ENCODE data around the gene SPACA6. TPM values are rescaled to one million over a fixed set of nuclear protein-coding genes. Genes with fewer than 3 reads are reported as not detected.

SPACA6 gene
- total RNA-seq, 1 experiment from 2014 or later, result 10.7 TPM

GRCh38 chr19:51692468-51692867 lies 662 bp upstream of the SPACA6 start:
- no peaks in the 10 kb centered on the region for H3K27me3 ChIP-seq (replicated peaks)
- no peak overlapping the region for H3K4me3 ChIP-seq
- no peaks in the 10 kb centered on the region for H3K9me3 ChIP-seq (replicated peaks)
- no peak overlapping the region for H3K27ac ChIP-seq
- peaks cover 54% of the 10 kb centered on the region for H3K36me3 ChIP-seq
- no peak for DNase-seq (ENCODE audit: low read depth in 1 of 2, low spot score in 2 of 2)
- H3K4me1 ChIP-seq (replicated peaks), result peaks cover 24% of the 10 kb centered on the region

DNA sequence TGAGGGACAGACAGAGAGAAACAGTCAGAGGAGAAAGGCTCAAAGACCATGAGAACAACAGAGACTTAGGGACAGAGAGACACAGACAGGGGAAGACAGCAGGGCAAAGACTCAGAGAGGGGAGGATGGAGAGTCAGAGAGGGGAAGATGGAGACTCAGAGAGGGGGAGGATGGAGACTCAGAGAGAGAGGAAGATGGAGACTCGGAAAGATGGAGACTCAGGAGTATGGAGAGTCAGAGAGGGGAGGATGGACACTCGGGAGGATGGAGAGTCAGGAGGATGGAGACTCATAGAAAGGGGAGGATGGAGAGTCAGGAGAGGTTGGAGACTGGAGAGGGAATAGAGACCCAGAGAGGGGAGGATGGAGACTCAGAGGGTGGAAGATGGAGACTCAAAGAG lies 689 bp downstream of the SPACA6 start:
- no peak overlapping the region for H3K4me3 ChIP-seq
- no peaks in the 10 kb centered on the region for H3K27me3 ChIP-seq (replicated peaks)
- H3K36me3 ChIP-seq, result peaks cover 68% of the 10 kb centered on the region
- H3K4me1 ChIP-seq (replicated peaks), result peaks cover 13% of the 10 kb centered on the region
- H3K27ac ChIP-seq, result no peak overlapping the region
- no peaks in the 10 kb centered on the region for H3K9me3 ChIP-seq (replicated peaks)
- no peak for DNase-seq (ENCODE audit: low read depth in 1 of 2, low spot score in 2 of 2)

DNA sequence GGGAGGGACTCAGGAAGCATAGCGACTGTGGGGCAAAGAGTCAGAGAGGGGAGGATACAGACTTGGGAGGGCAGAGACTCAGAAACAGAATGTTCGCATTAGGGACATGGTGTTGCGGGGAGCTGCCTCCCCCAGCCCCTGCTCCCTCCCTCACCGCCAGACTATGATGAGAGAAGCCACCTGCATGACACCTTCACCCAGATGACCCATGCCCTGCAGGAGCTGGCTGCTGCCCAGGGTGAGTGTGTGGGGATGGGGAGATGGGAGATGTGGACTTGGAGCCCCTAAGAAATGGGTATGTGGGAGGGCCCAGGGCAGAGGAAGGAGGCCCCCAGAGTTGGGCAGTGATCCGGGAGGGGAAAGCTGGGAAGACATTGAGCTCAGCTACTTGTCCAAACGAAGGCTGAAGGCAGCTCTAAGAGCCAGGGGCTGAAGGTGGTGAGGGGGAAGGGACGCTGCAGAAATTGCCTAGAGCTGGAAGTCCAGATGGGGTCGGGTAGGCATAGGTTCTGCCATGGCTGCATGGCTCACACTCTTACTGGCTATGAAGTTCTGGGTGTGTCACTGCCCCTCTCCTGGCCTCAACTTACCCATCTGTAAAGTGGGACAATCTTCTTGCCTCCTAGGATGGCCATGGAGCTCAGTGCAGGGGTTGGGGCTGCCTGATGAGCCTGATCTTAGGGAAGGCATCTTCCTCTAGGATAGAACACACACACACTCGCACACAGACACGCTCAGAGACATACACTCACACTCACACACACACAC lies 1.4 kb downstream of the SPACA6 start:
- H3K27ac ChIP-seq, result no peak overlapping the region
- H3K4me3 ChIP-seq, result no peak overlapping the region
- no peaks in the 10 kb centered on the region for H3K9me3 ChIP-seq (replicated peaks)

DNA sequence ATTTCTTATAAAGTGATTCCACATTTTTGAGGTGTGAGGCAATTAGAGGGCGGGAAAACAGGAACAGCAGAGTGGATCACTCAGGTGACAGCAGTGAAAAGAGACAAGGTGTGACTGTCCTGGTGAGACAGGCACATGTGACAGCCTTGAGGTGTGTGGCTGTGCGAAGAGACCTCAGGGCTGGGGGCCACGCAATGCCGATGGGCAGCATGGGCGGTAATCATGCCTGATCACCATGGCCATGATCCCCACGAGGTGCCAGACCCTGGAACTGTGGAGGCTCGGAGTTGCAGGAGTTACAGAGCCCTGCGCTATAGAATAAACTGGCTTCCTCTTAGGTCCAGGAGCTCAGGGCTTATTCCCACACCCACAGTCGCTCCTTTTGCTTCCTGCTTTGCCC lies 2.0 kb downstream of the SPACA6 start:
- no peaks in the 10 kb centered on the region for H3K9me3 ChIP-seq (replicated peaks)
- no peak overlapping the region for H3K4me3 ChIP-seq
- no peak for DNase-seq (ENCODE audit: low read depth in 1 of 2, low spot score in 2 of 2)
- no peak overlapping the region for H3K27ac ChIP-seq
- H3K36me3 ChIP-seq, result peaks cover 81% of the 10 kb centered on the region
- peaks cover 13% of the 10 kb centered on the region for H3K4me1 ChIP-seq (replicated peaks)
- H3K27me3 ChIP-seq (replicated peaks), result no peaks in the 10 kb centered on the region

More for the DNA sequence above, 1.4 kb downstream of the SPACA6 start:
- Histone ChIP-seq H3K4me1 (replicated peaks) (peaks cover 13% of the 10 kb centered on the region), H3K27me3 (replicated peaks) (no peaks in the 10 kb centered on the region), H3K36me3 (peaks cover 75% of the 10 kb centered on the region)
- no peak for DNase-seq (ENCODE audit: low read depth in 1 of 2, low spot score in 2 of 2)

- DNase-seq (ENCODE audit: low read depth in 1 of 2, low spot score in 2 of 2), result peak in 1 of 2 experiments; percentile 27
- H3K4me1 ChIP-seq (replicated peaks), result peaks cover 7% of the 10 kb centered on the region
- no peaks in the 10 kb centered on the region for H3K27me3 ChIP-seq (replicated peaks)
- H3K9me3 ChIP-seq (replicated peaks), result no peaks in the 10 kb centered on the region
- H3K4me3 ChIP-seq, result no peak overlapping the region
- no peak overlapping the region for H3K27ac ChIP-seq
- peaks cover 83% of the 10 kb centered on the region for H3K36me3 ChIP-seq
These were observed 2.7 kb downstream of the SPACA6 start for GRCh38 chr19:51695702-51696315.

- Histone ChIP-seq H3K36me3 (peaks cover 91% of the 10 kb centered on the region), H3K27me3 (replicated peaks) (no peaks in the 10 kb centered on the region), H3K9me3 (replicated peaks) (no peaks in the 10 kb centered on the region), H3K4me1 (replicated peaks) (no peaks in the 10 kb centered on the region; the same call in 1 of the 2 replicates), H3K27ac (no peak overlapping the region), H3K4me3 (no peak overlapping the region)
- peak in 1 of 2 experiments; percentile 24 for DNase-seq (ENCODE audit: low read depth in 1 of 2, low spot score in 2 of 2)
These were observed 3.5 kb downstream of the SPACA6 start for GRCh38 chr19:51696606-51697005.

GRCh38 chr19:51697169-51697776 lies 4.1 kb downstream of the SPACA6 start:
- Histone ChIP-seq H3K9me3 (replicated peaks) (no peaks in the 10 kb centered on the region), H3K36me3 (peaks cover 97% of the 10 kb centered on the region), H3K4me1 (replicated peaks) (no peaks in the 10 kb centered on the region)

GRCh38 chr19:51698296-51698695 lies 5.2 kb downstream of the SPACA6 start:
- DNase-seq (ENCODE audit: low read depth in 1 of 2, low spot score in 2 of 2), result no peak
- H3K36me3 ChIP-seq, result peaks cover 98% of the 10 kb centered on the region

More at GRCh38 chr19:51697169-51697776, 4.1 kb downstream of the SPACA6 start:
- no peaks in the 10 kb centered on the region for H3K27me3 ChIP-seq (replicated peaks)
- peak in 1 of 2 experiments; percentile 32 for DNase-seq (ENCODE audit: low read depth in 1 of 2, low spot score in 2 of 2)
- no peak overlapping the region for H3K27ac ChIP-seq
- no peak overlapping the region for H3K4me3 ChIP-seq

DNA sequence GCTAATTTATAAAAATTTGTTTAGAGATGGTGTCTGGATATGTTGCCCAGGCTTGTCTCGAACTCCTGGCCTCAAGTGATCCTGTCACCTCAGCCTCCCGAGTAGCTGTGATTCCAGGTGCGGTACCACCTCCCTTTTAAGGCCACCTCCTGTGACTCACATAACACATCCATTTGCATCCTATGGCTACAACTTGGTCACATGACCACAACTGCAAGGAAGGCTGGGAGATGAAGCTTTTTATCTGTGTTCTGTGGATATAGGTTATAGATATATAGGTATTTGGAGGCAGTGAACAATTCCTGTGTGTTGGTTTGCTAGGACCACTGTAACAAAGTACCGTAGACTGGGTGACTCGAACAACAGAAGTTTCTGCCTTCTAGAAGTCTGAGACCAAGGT lies 6.0 kb downstream of the SPACA6 start:
- H3K27me3 ChIP-seq (replicated peaks), result no peaks in the 10 kb centered on the region
- H3K9me3 ChIP-seq (replicated peaks), result no peaks in the 10 kb centered on the region
- no peak for DNase-seq (ENCODE audit: low read depth in 1 of 2, low spot score in 2 of 2)
- H3K36me3 ChIP-seq, result peaks cover 93% of the 10 kb centered on the region
- no peak overlapping the region for H3K4me3 ChIP-seq
- no peak overlapping the region for H3K27ac ChIP-seq
- H3K4me1 ChIP-seq (replicated peaks), result no peaks in the 10 kb centered on the region

More at GRCh38 chr19:51698296-51698695, 5.2 kb downstream of the SPACA6 start:
- H3K4me3 ChIP-seq, result no peak overlapping the region
- H3K27ac ChIP-seq, result no peak overlapping the region
- H3K9me3 ChIP-seq (replicated peaks), result no peaks in the 10 kb centered on the region
- no peaks in the 10 kb centered on the region for H3K27me3 ChIP-seq (replicated peaks)
- H3K4me1 ChIP-seq (replicated peaks), result no peaks in the 10 kb centered on the region

GRCh38 chr19:51701468-51702100 lies 8.5 kb downstream of the SPACA6 start:
- H3K36me3 ChIP-seq, result peaks cover 93% of the 10 kb centered on the region

DNA sequence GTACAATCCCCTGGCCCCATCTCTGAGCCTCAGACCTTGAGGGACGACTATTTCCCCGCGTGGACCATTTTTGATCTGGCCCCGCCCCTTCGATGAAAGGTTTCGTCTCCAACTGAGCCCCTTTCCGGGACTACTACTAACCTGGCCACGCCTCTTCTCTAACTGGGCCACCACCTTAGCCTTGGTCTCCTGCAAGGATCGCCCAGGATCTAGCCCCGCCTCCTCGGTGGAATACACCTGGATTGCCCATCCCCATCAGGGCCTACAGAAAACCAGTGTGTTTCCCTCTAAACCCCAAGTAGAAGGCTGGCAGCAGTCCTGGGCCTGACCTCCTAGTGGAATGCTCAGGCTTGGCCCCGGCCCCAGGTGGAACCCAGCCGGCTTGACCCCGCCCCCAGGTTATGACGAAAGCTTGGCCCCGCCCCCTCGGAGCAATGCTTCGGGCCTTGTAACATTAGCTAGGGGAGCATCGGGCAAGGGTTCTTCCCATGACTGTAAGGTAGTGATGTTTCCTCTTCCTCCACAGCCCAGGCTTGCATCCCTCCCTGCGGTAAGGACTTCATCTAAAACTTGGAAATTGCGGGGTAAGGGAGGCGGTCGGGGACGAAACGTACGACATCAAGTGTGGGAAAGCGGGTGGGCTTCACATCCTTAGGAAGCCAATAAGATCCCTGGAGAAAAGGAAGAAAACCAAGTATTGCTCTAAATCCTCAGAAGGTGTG lies 9.1 kb downstream of the SPACA6 start:
- DNase-seq (ENCODE audit: low read depth in 1 of 2, low spot score in 2 of 2), result no peak
- Histone ChIP-seq H3K9me3 (replicated peaks) (no peaks in the 10 kb centered on the region), H3K4me1 (replicated peaks) (peaks cover 6% of the 10 kb centered on the region; the same call in 1 of the 2 replicates), H3K27ac (no peak overlapping the region), H3K27me3 (replicated peaks) (no peaks in the 10 kb centered on the region), H3K4me3 (no peak overlapping the region), H3K36me3 (peaks cover 90% of the 10 kb centered on the region)

More at GRCh38 chr19:51701468-51702100, 8.5 kb downstream of the SPACA6 start:
- Histone ChIP-seq H3K27me3 (replicated peaks) (no peaks in the 10 kb centered on the region), H3K27ac (no peak overlapping the region), H3K9me3 (replicated peaks) (no peaks in the 10 kb centered on the region), H3K4me3 (no peak overlapping the region), H3K4me1 (replicated peaks) (peaks cover 6% of the 10 kb centered on the region; the same call in 1 of the 2 replicates)
- DNase-seq (ENCODE audit: low read depth in 1 of 2, low spot score in 2 of 2), result no peak

DNA sequence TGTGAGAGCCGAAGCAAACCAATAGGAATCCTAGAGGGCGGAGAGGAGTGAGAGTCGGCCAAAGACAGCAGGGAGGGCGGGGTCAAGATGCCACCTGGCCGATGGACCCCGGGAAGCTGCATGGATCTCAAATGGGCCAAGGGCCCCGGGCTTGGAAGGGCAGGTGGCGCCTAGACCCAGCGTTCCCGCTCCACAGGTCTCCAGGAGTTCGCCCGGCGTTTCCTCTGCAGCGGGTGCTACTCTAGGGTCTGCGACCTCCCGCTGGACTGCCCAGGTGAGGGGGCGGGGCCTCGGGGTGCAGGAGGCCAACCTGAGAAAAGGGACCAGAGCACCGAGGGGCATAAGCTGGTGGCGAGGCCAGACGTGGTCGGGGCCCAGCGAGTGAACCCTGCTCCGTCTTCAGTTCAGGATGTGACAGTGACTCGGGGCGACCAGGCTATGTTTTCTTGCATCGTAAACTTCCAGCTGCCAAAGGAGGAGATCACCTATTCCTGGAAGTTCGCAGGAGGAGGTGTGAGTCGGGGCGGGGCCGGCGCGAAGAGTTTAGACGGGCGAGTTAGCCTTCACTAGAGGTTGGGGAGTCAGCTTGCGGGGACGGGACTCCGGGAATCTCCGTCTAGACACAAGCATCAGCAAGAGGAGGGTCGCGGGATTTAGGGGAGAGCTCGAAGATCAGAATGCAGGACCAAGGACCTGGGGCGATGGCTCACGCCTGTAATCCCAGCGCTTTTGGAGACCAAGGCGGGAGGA lies 9.9 kb downstream of the SPACA6 start:
- DNase-seq (ENCODE audit: low read depth in 1 of 2, low spot score in 2 of 2), result no peak
- peaks cover 6% of the 10 kb centered on the region; the same call in 1 of the 2 replicates for H3K4me1 ChIP-seq (replicated peaks)

More for the DNA sequence above, 9.9 kb downstream of the SPACA6 start:
- no peaks in the 10 kb centered on the region for H3K27me3 ChIP-seq (replicated peaks)
- H3K9me3 ChIP-seq (replicated peaks), result no peaks in the 10 kb centered on the region
- no peak overlapping the region for H3K27ac ChIP-seq
- no peak overlapping the region for H3K4me3 ChIP-seq
- peaks cover 83% of the 10 kb centered on the region for H3K36me3 ChIP-seq
